NCI-H774 (cell line): ENCODE data around the gene ITLN2.
"Not testable (repeated sequence)": the region's sequence is repeated elsewhere in the genome, so short reads cannot be mapped to it uniquely, and the experiment has no call there.

ENCODE experiments used
- DNase-seq: peaks from one replicate; lab custom pipeline; 2025; lab: John Stamatoyannopoulos, UW

Gene ITLN2

GRCh38 chr1:160953030-160953429 lies 1.6 kb downstream of the ITLN2 start:
- DNase-seq: no peak

GRCh38 chr1:160952129-160952510 lies 2.5 kb downstream of the ITLN2 start:
- no peak for DNase-seq

- DNase-seq: peak; percentile 2
Observed at GRCh38 chr1:160951443-160952128, 3.0 kb downstream of the ITLN2 start.

GRCh38 chr1:160950657-160951056 lies 4.0 kb downstream of the ITLN2 start:
- DNase-seq: no peak

GRCh38 chr1:160949881-160950280 lies 4.7 kb downstream of the ITLN2 start:
- no peak for DNase-seq

GRCh38 chr1:160949216-160949880 lies 5.3 kb downstream of the ITLN2 start:
- DNase-seq: not testable (repeated sequence)

GRCh38 chr1:160947174-160947759 lies 7.3 kb downstream of the ITLN2 start:
- DNase-seq: not testable (repeated sequence)

- not testable (repeated sequence) for DNase-seq
Observed at GRCh38 chr1:160945881-160946280, 8.7 kb downstream of the ITLN2 start.

- no peak for DNase-seq
Observed at GRCh38 chr1:160945079-160945478, 9.5 kb downstream of the ITLN2 start.

- no peak for DNase-seq
Observed at GRCh38 chr1:160942926-160943325, 11.7 kb downstream of the ITLN2 start.

GRCh38 chr1:160936666-160937065 lies 17.9 kb downstream of the ITLN2 start:
- DNase-seq: not testable (repeated sequence)

GRCh38 chr1:160935527-160936258 lies 18.9 kb downstream of the ITLN2 start:
- no peak for DNase-seq

- not testable (repeated sequence) for DNase-seq
Observed at GRCh38 chr1:160933305-160933704, 21.3 kb downstream of the ITLN2 start.

- no peak for DNase-seq
Observed at GRCh38 chr1:160925652-160926244, 28.9 kb downstream of the ITLN2 start.

GRCh38 chr1:160924791-160925651 lies 29.6 kb downstream of the ITLN2 start:
- no peak for DNase-seq

GRCh38 chr1:160916666-160917065 lies 37.9 kb downstream of the ITLN2 start:
- DNase-seq: no peak

GRCh38 chr1:160913229-160913628 lies 41.4 kb downstream of the ITLN2 start:
- DNase-seq: not testable (repeated sequence)

GRCh38 chr1:160911925-160912324 lies 42.7 kb downstream of the ITLN2 start:
- no peak for DNase-seq

GRCh38 chr1:160911441-160911840 lies 43.2 kb downstream of the ITLN2 start:
- DNase-seq: no peak

- DNase-seq: no peak
Observed at GRCh38 chr1:160910170-160910750, 44.3 kb downstream of the ITLN2 start.

- no peak for DNase-seq
Observed at GRCh38 chr1:160907976-160908375, 46.6 kb downstream of the ITLN2 start.
